ENCODE data around the gene BCAS4.

BCAS4 gene

DNA sequence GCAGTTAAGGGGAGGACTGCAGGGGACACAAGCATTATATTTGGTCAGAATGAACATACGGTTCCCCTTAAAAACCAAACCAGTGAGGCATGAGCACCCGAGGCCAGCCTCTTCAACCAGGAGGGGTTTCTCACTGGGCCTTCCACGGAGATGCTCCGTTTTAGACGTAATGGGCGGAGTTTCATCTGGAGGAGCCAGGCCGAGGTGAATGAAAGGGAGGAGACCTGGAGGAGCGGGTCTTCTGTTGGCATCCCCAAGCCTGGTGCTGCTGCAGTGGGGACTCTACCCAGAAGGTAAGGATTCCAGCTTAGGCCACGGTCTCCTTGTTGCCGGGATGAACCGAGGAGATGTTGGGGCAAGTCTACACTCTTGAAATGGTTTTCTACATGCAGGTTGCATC is 89.0 kb downstream of the BCAS4 start:
- no peak overlapping the region for H3K4me3 ChIP-seq (ENCODE audit: control insufficient read depth in 1 of 7, extremely low read depth in 1 of 7, insufficient read depth in 4 of 7, low read depth in 2 of 7, low read length in 6 of 7)
- ChIA-PET CTCF (interaction anchor here (1.1 to 1.4 kb wide), 3 partner anchors 9 to 46 kb away, joined by 3 to 6 read pairs (median 4); no protein-coding TSS in a partner anchor), POLR2A (no interaction called here)
- no peaks in the 10 kb centered on the region for H3K4me1 ChIP-seq (ENCODE audit: control extremely low read depth in 1 of 4, control insufficient read depth in 4 of 4, insufficient read depth in 4 of 4, low read length in 3 of 4)
- H3K9me3 ChIP-seq (ENCODE audit: control extremely low read depth in 1 of 5, control insufficient read depth in 4 of 5, insufficient read depth in 2 of 5, low read depth in 1 of 5, low read length in 4 of 5) = peaks cover 0 to 7% (median 0%) of the 10 kb centered on the region in 5 experiments
- DNase-seq = no peak
- no peaks in the 10 kb centered on the region for H3K27me3 ChIP-seq (replicated peaks in 2 of 5; ENCODE audit: control insufficient read depth in 4 of 5, insufficient read depth in 5 of 5, low read length in 4 of 5)
- 97% methylated on average over 11 of the region's 11 CpGs for WGBS (ENCODE audit: insufficient coverage)
- H3K27ac ChIP-seq (ENCODE audit: insufficient read depth in 1 of 2, low read depth in 1 of 2, low read length in 2 of 2, poor library complexity in 1 of 2, severe bottlenecking in 2 of 2) = no peak overlapping the region
- peaks cover 9 to 31% (median 28%) of the 10 kb centered on the region in 4 experiments for H3K36me3 ChIP-seq (ENCODE audit: control insufficient read depth in 4 of 4, insufficient read depth in 4 of 4, low read length in 3 of 4)

DNA sequence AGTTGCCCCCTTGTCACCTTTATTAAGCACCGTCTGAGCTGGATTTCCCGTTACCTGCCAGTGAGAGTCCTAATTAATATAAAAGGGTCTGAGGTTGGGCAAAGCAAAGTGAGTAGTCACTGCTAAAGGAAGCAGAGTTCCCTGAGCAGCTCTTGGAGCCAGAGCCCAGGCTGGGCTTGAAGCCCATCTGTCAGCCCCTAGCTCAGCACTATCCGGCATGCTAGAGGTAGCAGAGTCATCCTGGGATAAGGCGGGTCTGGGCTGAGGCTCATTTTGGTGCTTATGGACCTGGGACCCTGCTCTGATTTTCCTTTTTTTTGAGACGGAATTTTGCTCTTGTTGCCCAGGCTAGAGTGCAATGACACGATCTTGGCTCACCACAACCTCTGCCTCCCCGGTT is 90.2 kb downstream of the BCAS4 start:
- CTCF ChIA-PET = interaction anchor here (1.0 to 2.9 kb wide), 6 partner anchors 10 to 61 kb away, joined by 3 to 7 read pairs (median 4); no protein-coding TSS in a partner anchor
- WGBS (ENCODE audit: insufficient coverage) = 97% methylated on average over 5 of the region's 7 CpGs
- Histone ChIP-seq H3K4me3 (ENCODE audit: control insufficient read depth in 1 of 7, extremely low read depth in 1 of 7, insufficient read depth in 4 of 7, low read depth in 2 of 7, low read length in 6 of 7) (no peak overlapping the region), H3K36me3 (ENCODE audit: control insufficient read depth in 4 of 4, insufficient read depth in 4 of 4, low read length in 3 of 4) (peaks cover 14 to 36% (median 31%) of the 10 kb centered on the region in 4 experiments), H3K27me3 (replicated peaks in 2 of 5; ENCODE audit: control insufficient read depth in 4 of 5, insufficient read depth in 5 of 5, low read length in 4 of 5) (no peaks in the 10 kb centered on the region), H3K27ac (ENCODE audit: insufficient read depth in 1 of 2, low read depth in 1 of 2, low read length in 2 of 2, poor library complexity in 1 of 2, severe bottlenecking in 2 of 2) (no peak overlapping the region), H3K9me3 (ENCODE audit: control extremely low read depth in 1 of 5, control insufficient read depth in 4 of 5, insufficient read depth in 2 of 5, low read depth in 1 of 5, low read length in 4 of 5) (peaks cover 0 to 7% (median 0%) of the 10 kb centered on the region in 5 experiments), H3K4me1 (ENCODE audit: control extremely low read depth in 1 of 4, control insufficient read depth in 4 of 4, insufficient read depth in 4 of 4, low read length in 3 of 4) (no peaks in the 10 kb centered on the region)
- POLR2A ChIA-PET = no interaction called here
- no peak for DNase-seq

DNA sequence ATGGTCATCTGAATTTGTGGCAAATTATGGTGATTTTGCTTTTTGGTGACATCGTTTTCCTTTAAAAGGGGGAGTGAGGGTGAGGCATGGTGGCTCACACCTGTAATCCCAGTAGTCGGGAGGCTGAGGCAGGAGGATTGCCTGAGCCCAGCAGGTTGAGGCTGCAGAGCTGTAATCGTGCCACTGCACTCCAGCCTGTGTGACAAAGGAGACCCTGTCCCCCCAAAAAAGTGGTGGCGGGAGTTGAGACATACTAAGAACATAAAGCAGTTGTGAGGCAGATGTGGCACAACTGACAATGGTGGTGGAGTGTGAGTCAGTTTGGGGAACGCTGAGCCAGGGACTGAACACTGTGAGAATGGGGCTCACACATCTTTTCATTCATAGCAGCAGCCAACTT is 90.9 kb downstream of the BCAS4 start:
- H3K4me1 ChIP-seq (ENCODE audit: control extremely low read depth in 1 of 4, control insufficient read depth in 4 of 4, insufficient read depth in 4 of 4, low read length in 3 of 4) = no peaks in the 10 kb centered on the region
- no peaks in the 10 kb centered on the region for H3K27me3 ChIP-seq (replicated peaks in 2 of 5; ENCODE audit: control insufficient read depth in 4 of 5, insufficient read depth in 5 of 5, low read length in 4 of 5)
- H3K9me3 ChIP-seq (ENCODE audit: control extremely low read depth in 1 of 5, control insufficient read depth in 4 of 5, insufficient read depth in 2 of 5, low read depth in 1 of 5, low read length in 4 of 5) = peaks cover 0 to 7% (median 0%) of the 10 kb centered on the region in 5 experiments
- DNase-seq = no peak
- 96% methylated on average over 3 of the region's 5 CpGs for WGBS (ENCODE audit: insufficient coverage)
- H3K27ac ChIP-seq (ENCODE audit: insufficient read depth in 1 of 2, low read depth in 1 of 2, low read length in 2 of 2, poor library complexity in 1 of 2, severe bottlenecking in 2 of 2) = no peak overlapping the region
- peaks cover 14 to 39% (median 33%) of the 10 kb centered on the region in 4 experiments for H3K36me3 ChIP-seq (ENCODE audit: control insufficient read depth in 4 of 4, insufficient read depth in 4 of 4, low read length in 3 of 4)
- no peak overlapping the region for H3K4me3 ChIP-seq (ENCODE audit: control insufficient read depth in 1 of 7, extremely low read depth in 1 of 7, insufficient read depth in 4 of 7, low read depth in 2 of 7, low read length in 6 of 7)
- POLR2A ChIA-PET = no interaction called here
- CTCF ChIA-PET = interaction anchor here (0.6 to 2.9 kb wide), 5 partner anchors 9 to 62 kb away, joined by 3 to 7 read pairs (median 3); no protein-coding TSS in a partner anchor

DNA sequence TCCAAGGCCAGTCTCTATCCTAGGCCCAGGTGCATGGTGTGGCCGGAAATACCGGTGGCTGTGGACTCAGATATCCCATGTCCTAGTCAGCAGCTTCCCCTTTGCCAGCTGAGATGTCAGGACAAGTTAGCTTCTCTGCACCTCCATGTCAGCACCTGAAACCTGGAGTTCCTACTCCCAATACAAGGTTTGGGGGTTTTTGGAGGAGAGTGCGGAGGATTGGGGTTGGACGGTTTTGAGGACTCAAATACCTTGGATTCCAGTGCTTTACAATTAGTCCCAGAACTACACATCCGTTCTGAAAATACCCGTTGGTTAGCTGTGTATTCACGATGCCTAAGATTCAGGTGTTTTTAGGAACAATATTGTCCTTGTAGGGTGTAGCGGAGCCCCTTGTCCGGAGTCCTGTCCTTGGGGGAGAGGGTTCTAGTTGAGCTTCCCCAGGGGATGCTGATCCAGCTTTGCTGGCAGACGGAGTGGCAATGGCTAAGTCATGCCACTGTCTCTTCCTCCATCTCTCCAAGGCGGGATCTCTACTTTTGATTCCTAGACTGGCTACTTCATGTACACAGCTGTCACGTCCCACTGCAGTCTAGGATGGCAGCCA is 91.4 kb downstream of the BCAS4 start:
- whole genome bisulfite sequencing (ENCODE audit: insufficient coverage) = 93% methylated on average over 12 of the region's 12 CpGs
- Histone ChIP-seq H3K4me1 (ENCODE audit: control extremely low read depth in 1 of 4, control insufficient read depth in 4 of 4, insufficient read depth in 4 of 4, low read length in 3 of 4) (no peaks in the 10 kb centered on the region), H3K4me3 (ENCODE audit: control insufficient read depth in 1 of 7, extremely low read depth in 1 of 7, insufficient read depth in 4 of 7, low read depth in 2 of 7, low read length in 6 of 7) (no peak overlapping the region), H3K27me3 (replicated peaks in 2 of 5; ENCODE audit: control insufficient read depth in 4 of 5, insufficient read depth in 5 of 5, low read length in 4 of 5) (no peaks in the 10 kb centered on the region), H3K36me3 (ENCODE audit: control insufficient read depth in 4 of 4, insufficient read depth in 4 of 4, low read length in 3 of 4) (peaks cover 16 to 44% (median 38%) of the 10 kb centered on the region in 4 experiments), H3K9me3 (ENCODE audit: control extremely low read depth in 1 of 5, control insufficient read depth in 4 of 5, insufficient read depth in 2 of 5, low read depth in 1 of 5, low read length in 4 of 5) (peaks cover 0 to 7% (median 0%) of the 10 kb centered on the region in 5 experiments), H3K27ac (ENCODE audit: insufficient read depth in 1 of 2, low read depth in 1 of 2, low read length in 2 of 2, poor library complexity in 1 of 2, severe bottlenecking in 2 of 2) (no peak overlapping the region)
- ChIA-PET CTCF (interaction anchor here (0.6 to 2.9 kb wide), 6 partner anchors 9 to 62 kb away, joined by 3 to 7 read pairs (median 4); no protein-coding TSS in a partner anchor), POLR2A (no interaction called here)
- DNase-seq = no peak

DNA sequence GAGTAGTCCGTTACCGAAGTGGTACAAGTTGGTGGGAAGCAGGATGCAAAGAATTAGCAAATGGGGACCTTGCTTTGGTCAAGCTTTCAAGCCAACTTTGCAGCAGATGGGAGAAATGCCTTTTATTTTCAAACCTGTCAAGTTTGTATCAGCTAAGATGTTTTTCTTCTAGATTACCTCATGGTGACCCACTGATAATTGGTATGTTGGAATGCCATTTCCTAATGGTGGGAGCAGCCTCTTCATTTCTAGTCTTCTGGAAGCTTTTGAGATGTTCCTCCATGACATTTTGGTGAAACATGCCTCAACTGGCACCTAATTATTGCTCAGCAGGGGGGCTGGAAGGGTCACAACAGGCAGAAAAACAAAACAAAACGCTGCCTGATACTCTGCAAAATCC is 92.7 kb downstream of the BCAS4 start:
- CTCF ChIA-PET = interaction anchor here (1.1 to 1.6 kb wide), 2 partner anchors 17 to 64 kb away, joined by 3 to 4 read pairs; no protein-coding TSS in a partner anchor
- Histone ChIP-seq H3K4me1 (ENCODE audit: control extremely low read depth in 1 of 4, control insufficient read depth in 4 of 4, insufficient read depth in 4 of 4, low read length in 3 of 4) (no peaks in the 10 kb centered on the region), H3K9me3 (ENCODE audit: control extremely low read depth in 1 of 5, control insufficient read depth in 4 of 5, insufficient read depth in 2 of 5, low read depth in 1 of 5, low read length in 4 of 5) (peaks cover 0 to 7% (median 0%) of the 10 kb centered on the region in 5 experiments), H3K36me3 (ENCODE audit: control insufficient read depth in 4 of 4, insufficient read depth in 4 of 4, low read length in 3 of 4) (peaks cover 20 to 56% (median 48%) of the 10 kb centered on the region in 4 experiments), H3K27ac (ENCODE audit: insufficient read depth in 1 of 2, low read depth in 1 of 2, low read length in 2 of 2, poor library complexity in 1 of 2, severe bottlenecking in 2 of 2) (no peak overlapping the region), H3K4me3 (ENCODE audit: control insufficient read depth in 1 of 7, extremely low read depth in 1 of 7, insufficient read depth in 4 of 7, low read depth in 2 of 7, low read length in 6 of 7) (no peak overlapping the region), H3K27me3 (replicated peaks in 2 of 5; ENCODE audit: control insufficient read depth in 4 of 5, insufficient read depth in 5 of 5, low read length in 4 of 5) (no peaks in the 10 kb centered on the region)
- no peak for DNase-seq
- POLR2A ChIA-PET = no interaction called here
- 94% methylated on average over 2 of the region's 3 CpGs for WGBS (ENCODE audit: insufficient coverage)

DNA sequence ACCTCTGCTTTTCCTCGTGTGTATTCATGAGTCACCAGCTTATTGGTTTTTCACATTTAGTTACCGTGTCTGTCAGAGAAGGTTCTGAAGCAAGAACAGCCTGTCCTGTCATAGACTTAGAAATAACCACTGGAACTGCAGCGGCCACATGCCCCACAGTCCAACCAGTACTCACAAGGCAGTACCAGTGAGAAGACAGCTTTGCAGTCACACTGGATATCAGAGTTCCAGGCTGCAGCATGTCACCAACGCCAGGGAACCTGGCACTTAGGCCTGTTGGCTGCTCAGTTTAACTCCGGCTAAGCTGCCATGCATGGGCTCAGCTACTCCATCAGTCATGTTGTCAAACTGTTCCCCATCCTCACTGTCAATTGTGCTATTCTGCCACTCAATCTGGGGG is 96.3 kb downstream of the BCAS4 start:
- no peaks in the 10 kb centered on the region for H3K27me3 ChIP-seq (replicated peaks in 2 of 5; ENCODE audit: control insufficient read depth in 4 of 5, insufficient read depth in 5 of 5, low read length in 4 of 5)
- no peak overlapping the region for H3K27ac ChIP-seq (ENCODE audit: insufficient read depth in 1 of 2, low read depth in 1 of 2, low read length in 2 of 2, poor library complexity in 1 of 2, severe bottlenecking in 2 of 2)
- 97% methylated on average over 4 of the region's 5 CpGs for WGBS (ENCODE audit: insufficient coverage)
- H3K4me3 ChIP-seq (ENCODE audit: control insufficient read depth in 1 of 7, extremely low read depth in 1 of 7, insufficient read depth in 4 of 7, low read depth in 2 of 7, low read length in 6 of 7) = no peak overlapping the region
- DNase-seq = no peak
- ChIA-PET POLR2A (interaction anchor here (1.0 kb wide), 1 partner anchor 17 kb away, joined by 4 read pairs; no protein-coding TSS in a partner anchor), CTCF (interaction anchor here (1.1 kb wide), 1 partner anchor 9 kb away, joined by 3 read pairs; no protein-coding TSS in a partner anchor)
- peaks cover 25 to 77% (median 58%) of the 10 kb centered on the region in 4 experiments for H3K36me3 ChIP-seq (ENCODE audit: control insufficient read depth in 4 of 4, insufficient read depth in 4 of 4, low read length in 3 of 4)
- H3K9me3 ChIP-seq (ENCODE audit: control extremely low read depth in 1 of 5, control insufficient read depth in 4 of 5, insufficient read depth in 2 of 5, low read depth in 1 of 5, low read length in 4 of 5) = no peaks in the 10 kb centered on the region
- no peaks in the 10 kb centered on the region for H3K4me1 ChIP-seq (ENCODE audit: control extremely low read depth in 1 of 4, control insufficient read depth in 4 of 4, insufficient read depth in 4 of 4, low read length in 3 of 4)

DNA sequence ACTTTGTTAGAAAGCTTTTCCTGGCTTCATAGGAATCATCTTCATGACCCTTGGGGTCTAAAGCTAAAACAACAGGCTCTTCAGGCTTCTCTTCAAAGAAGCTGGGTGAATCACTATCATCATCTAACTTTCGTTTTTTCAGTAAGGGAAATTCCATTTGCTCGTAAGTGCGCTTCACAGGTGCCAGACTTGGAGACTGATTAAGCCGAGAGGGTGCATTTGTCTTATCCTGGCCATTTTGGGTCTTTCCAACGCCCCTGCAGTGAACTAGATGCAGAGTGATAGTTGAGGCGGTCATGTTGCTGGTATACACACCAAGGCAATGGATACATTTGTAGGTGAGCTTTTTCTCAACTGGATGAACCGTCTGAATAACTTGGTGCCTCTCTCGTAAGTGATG is 97.5 kb downstream of the BCAS4 start:
- ChIA-PET POLR2A (no interaction called here), CTCF (interaction anchor here (1.4 kb wide), 1 partner anchor 14 kb away, joined by 4 read pairs; no protein-coding TSS in a partner anchor)
- peaks cover 27 to 79% (median 65%) of the 10 kb centered on the region in 4 experiments for H3K36me3 ChIP-seq (ENCODE audit: control insufficient read depth in 4 of 4, insufficient read depth in 4 of 4, low read length in 3 of 4)
- 91% methylated on average over 7 of the region's 8 CpGs for WGBS (ENCODE audit: insufficient coverage)
- no peaks in the 10 kb centered on the region for H3K4me1 ChIP-seq (ENCODE audit: control extremely low read depth in 1 of 4, control insufficient read depth in 4 of 4, insufficient read depth in 4 of 4, low read length in 3 of 4)
- no peak overlapping the region for H3K4me3 ChIP-seq (ENCODE audit: control insufficient read depth in 1 of 7, extremely low read depth in 1 of 7, insufficient read depth in 4 of 7, low read depth in 2 of 7, low read length in 6 of 7)
- no peaks in the 10 kb centered on the region for H3K9me3 ChIP-seq (ENCODE audit: control extremely low read depth in 1 of 5, control insufficient read depth in 4 of 5, insufficient read depth in 2 of 5, low read depth in 1 of 5, low read length in 4 of 5)
- H3K27ac ChIP-seq (ENCODE audit: insufficient read depth in 1 of 2, low read depth in 1 of 2, low read length in 2 of 2, poor library complexity in 1 of 2, severe bottlenecking in 2 of 2) = no peak overlapping the region
- no peak for DNase-seq
- H3K27me3 ChIP-seq (replicated peaks in 2 of 5; ENCODE audit: control insufficient read depth in 4 of 5, insufficient read depth in 5 of 5, low read length in 4 of 5) = no peaks in the 10 kb centered on the region
